ENCODE data around the gene ELF5.

GRCh38 chr11:34439610-34440198 is 73.9 kb downstream of the ELF5 start:
- no peak for TF ChIP-seq REST (IDR thresholded peaks at IDR 0.05; ENCODE audit: insufficient read depth in 1 of 2, low read depth in 2 of 2, low read length in 2 of 2)
- no peak for TF ChIP-seq TAF1 (IDR thresholded peaks at IDR 0.05; ENCODE audit: borderline replicate concordance, insufficient read depth, low read length)
- no peak for TF ChIP-seq FOXP2 (optimal IDR thresholded peaks at IDR 0.05; ENCODE audit: borderline replicate concordance, extremely low read depth, extremely low read length, insufficient read depth)

All from PFSK-1 (cell line).